GM19438 (cell line): Measurements from ENCODE around the gene FAM171A1.
"Not testable (repeated sequence)": the region's sequence is repeated elsewhere in the genome, so short reads cannot be mapped to it uniquely, and the experiment has no call there.

ENCODE experiments used
- ATAC-seq: cut with Tn5 transposase; IDR thresholded peaks from one replicate; pipeline ENCODE4 v1.9.1; 2021; ENCODE audit warnings: low read depth; ENCODE audit not compliant: unreplicated experiment

Gene FAM171A1

DNA sequence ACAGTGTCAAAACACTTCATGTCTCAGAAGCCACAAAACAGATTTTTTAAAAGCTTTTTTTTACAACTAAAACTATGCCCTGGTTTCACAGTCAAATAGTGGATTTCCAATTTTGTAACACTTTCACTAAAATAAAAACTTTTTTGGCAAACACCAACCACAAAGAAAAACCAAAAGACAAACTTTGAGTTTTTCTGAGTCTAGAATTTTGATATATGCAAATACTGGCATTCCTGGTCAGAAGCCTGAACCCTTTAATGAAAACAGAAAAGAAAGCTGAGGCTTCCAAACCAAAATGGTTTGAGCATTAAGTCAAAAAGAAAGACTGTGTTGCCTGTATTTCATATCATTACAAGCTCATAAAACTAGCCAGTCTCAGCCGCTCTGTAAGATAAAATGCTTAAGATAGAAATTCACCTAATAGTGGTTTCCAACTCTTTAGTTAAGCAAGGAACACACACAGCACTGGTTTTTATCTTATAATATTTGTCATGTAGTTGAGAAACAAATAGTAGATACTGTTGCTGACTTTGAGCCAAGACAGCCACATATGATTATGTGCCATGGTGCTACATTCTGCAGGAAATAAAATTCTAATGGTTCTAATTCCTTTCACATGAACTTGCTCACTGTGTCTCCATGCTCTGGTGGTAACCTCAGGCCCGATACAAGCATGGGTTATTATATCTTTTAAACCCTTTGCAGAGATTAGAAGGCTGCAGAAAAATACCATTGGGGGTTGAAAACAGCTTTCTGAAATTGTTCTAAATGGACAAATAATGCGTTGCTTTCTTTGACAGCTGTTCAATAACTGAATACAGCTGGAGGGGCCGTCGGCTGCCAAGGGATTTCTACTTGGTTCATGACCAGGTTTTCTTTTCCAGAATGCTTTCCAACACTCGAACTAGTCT lies 49.4 kb downstream of the FAM171A1 start:
- no peak for ATAC-seq

DNA sequence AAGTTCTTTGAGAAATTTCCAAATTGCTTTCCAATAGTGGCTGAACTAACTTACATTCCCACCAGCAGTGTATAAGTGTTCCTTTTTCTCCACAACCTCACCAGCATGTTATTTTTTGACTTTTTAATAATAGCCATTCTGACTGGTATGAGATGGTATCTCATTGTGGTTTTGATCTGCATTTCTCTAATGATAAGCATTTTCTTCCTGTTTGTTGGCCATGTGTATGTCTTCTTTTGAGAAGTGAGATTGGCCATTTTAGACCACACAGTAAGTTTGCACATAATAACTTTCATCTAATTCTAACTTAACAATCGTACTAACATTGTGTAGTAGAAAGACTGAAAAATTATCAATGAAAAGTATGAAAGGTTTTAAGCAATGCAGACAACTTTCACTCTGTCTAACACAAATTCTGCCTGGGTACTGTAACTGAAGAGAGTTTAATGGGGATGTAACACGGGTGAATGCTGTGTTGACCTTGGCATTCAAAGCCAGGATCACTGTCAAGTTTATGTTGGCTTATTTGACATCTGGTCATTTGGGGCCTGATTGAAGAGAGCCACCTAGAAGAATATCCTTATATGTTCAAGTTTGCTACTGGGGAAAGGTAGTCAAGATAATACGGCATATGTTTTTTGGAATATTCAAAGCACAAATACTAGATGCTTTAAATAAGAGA lies 50.4 kb downstream of the FAM171A1 start:
- no peak for ATAC-seq

DNA sequence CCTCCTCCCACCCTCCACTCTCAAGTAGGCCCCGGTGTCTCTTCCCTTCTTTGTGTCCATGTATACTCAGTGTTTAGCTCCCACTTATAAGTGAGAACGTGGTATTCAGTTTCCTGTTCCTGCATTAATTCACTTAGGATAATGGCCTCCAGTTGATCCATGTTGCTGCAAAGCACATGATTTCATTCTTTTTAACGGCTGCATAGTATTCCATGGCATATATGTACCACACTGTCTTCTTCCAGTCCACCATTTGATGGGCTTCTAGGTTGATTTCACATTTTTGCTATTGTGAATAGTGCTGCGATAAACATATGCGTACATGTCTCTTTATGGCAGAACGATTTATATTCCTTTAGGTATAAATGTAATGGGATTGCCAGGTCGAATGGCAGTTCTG lies 51.0 kb downstream of the FAM171A1 start:
- ATAC-seq = no peak

DNA sequence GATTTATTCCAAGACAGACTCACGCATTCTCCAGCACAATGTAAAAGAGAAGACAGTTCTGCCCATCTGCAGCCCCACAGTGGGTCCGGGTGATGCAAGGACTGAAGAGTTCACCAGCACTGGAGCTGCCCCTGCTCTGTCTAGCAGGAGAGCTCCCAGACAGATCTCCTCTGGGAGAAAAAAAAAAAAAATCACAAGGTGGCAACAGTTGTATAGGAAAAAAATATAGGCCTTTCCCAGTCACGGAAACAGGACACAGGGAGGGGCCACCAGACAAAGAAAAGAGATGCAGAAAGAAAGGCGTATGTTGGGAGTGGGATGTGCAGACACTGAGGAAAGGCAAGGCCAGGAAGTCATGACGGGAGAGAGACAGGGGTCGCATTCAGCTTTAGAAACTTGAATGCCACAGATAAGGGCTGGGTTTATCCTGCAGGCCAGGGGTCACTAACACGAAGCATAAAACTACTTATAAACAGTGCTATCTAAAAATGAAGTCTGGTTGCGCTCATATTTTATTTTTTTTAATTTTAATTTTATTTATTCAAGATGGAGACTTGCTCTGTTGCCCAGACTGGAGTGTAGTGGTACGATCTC lies 54.1 kb downstream of the FAM171A1 start:
- ATAC-seq = no peak

DNA sequence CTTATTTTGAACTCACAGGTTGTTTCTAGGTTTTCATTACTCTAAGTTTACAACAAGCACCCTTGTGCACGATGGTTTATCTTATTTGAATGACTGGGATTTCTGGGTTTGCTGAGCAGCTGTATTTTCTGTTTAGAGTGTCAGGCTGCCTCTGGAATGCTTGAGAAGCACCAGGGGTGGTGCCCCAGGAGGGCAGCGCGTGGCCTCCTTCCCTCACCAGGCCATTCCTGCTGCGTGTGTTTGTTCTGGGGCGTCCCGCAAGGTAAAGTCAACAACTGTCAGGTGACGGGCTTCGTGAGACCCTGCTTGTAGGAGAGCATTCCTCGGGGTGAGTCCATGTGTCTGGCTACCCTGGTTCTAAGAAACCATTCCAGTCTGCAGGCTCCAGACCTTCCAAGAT lies 54.9 kb downstream of the FAM171A1 start:
- ATAC-seq = no peak

DNA sequence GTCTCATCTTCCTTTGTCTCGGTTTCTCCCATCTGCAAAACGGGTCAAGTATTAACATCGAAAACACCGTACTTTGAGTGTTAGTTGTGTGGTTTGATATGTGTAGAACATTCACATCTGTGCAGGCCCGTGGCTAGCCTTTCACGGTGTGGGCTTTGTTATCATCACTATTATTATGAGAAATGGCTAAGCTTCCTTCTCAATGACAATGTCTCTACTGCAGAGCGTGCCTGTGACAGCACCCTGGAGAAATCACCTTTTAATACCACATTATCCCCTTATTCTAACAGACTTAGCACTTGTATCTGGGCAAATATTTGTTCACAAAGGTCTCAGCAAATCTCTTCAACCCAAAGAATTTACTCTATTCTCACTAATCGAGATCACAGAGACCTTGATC lies 55.8 kb downstream of the FAM171A1 start:
- ATAC-seq = no peak

DNA sequence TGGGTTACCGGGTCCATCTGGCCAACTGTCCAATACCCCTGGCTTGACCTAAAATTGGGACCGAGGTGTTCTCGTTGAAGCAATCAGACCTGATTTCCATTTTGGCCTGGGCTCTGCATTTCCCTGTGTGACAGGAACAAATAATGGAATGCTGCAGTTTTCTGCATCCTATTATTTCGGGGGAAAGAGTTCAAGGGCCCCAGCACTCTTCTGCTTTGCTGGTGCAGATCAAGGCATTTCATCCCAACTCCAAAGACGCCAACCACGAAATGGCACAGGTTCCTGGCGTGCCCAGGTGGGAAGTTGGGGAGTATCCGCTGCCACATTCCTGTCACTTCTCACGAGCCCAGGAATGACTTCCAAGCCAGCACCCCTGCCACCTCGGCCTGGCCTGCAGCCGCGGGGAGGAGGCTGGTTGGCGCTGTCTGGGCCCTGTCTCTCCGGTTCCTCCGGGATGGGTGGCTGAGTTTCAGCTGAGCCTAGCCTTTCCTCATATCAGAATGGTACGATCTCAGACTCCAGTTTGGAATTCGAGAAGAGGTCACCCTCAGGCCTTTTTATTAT lies 56.5 kb downstream of the FAM171A1 start:
- no peak for ATAC-seq

DNA sequence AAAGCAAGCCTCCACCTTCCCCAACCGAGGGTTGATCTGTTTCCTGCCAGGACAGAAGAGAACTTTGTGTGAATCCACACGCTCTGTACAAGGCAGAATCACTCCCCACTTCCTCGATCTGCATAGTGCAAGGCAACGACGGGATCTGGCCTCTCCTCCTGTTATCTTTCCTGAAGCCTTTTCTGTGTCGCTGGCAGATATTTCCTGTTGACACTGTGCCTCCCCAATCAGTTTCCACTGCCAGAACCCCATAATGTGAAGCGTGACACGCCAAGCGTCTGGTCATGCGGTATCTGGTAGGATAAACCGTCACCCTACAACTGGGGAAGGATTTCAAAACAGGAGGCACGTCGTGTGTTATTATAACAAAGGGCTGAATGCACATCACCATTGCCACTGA lies 57.2 kb downstream of the FAM171A1 start:
- ATAC-seq = no peak

DNA sequence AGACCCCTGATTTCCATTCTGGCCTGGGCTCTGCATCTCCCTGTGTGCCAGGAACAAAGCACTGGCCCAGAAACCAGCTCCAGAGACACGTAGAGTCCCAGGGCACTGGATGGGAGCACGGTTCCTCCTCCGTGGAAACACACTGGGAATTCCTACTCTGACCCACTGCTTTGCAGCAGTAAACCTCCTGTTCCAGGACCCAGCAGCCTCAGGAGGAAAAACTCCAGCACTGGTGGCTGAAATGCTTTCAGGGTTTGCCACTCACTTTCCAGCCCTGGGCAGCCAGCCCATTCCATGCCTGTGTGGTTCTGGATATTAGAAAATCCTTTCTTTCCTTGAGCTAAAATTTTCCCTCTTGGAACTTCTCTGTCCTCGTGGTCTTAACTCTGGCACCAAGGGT lies 58.0 kb downstream of the FAM171A1 start:
- ATAC-seq = no peak

DNA sequence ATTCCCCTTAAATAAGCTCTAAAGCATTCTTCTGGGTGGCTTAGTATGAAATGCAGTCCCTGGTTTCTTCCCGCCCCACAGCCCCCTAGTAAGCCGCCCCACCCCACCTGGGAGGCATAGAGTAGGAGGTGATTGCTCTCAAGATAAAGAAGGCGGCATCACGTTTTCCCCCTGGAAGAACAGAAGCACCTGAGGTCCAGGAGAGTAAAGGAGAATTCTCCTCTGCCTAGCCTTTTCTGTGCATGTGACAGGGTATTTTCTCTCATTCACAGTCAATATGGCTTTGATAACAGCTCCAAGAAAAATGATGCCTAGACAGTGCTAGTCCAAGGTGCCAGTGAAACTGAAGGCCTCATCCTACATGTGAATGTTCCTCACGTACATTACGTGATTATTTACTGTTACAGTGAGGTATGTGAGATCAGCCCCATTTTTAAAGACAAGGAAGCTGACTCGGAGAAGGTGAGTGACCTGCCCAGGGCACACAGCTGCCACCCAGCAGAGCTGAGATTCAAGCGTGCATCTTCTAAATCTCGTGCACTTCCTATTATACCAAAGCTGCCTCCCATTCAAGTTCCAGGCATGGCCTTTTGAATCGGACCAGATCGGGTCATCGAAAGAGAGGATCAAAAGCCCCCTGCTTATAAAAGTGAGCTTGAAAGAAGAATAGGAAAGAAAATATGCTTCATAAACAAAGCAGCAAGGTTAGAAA lies 59.4 kb downstream of the FAM171A1 start:
- no peak for ATAC-seq

DNA sequence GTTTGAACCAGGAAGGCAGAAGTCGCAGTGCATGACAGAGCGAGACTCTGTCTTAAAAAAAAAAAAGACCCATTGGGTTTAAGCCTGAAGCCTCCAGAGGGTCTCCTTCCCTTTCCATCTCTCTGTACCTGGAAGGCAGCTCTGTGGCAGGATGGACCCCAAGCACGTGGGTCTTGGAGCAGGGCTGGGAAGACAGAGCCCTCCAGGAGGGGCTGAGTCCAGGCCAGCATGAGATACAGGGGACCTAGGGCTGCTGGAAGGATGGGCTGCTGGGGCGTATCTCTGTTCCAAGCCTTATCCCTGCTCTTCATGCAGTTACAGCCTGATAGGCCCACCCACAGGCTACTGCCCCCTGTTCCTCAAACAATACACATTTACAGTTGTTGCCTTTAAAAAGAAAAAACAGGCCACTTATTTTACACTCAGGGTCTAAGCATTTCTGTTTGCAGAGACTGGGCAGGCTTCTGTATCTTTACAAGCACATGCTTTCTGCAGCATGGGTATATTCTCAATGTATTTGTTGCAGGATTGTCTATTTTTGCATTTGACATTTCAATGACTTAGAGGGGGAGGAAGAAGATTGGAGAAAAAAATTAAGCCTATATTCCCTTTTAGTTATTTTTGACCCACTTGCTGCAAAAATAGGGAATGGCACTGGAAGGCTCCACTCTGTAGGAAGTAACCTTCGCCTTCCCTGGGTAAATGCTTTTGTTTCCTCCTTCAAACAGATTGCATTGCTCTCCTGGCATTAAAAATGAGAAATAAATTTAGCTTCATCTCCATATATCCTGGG lies 60.1 kb downstream of the FAM171A1 start:
- no peak for ATAC-seq

DNA sequence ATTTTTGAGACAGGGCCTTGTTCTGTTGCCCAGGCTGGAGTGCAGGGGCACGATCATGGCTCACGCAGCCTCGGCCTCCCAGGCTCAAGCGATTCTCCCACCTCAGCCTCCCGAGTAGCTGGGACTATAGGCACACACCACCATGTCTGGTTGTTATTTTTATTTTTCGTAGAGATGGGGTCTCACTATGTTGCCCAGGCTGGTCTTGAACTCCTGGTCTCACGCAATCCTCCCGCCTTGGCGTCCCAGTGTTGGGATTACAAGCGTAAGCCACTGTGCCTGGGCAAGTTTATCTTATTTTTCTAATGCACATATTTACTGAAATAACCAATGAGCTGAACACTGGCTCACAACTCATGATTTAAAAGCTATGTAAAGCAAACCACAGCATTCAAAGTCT lies 61.9 kb downstream of the FAM171A1 start:
- no peak for ATAC-seq

DNA sequence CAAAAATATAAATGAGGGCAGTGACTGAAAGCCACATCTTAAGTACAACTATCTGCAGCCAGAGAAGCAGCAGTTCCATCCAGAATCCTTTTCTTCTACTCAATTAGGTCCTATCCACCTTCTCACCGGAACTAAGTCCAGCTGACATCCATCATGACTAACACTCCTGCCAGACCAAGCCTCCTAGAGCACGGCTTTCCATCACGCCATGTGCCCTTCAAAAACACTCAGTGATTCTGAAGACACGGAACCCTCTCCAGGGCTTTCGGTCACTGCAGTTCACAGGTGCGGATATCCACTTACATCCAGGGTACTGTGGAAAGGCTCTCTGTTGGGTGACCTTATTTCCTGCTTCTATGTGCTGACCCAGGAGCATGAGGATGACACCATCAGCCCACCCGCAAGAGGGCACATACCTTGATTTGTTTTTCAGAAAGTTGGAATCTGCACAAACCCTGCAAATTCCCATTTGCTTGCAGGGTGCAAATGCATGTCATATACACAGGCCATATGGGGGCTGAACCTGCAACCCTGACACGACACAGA lies 64.3 kb downstream of the FAM171A1 start:
- no peak for ATAC-seq

DNA sequence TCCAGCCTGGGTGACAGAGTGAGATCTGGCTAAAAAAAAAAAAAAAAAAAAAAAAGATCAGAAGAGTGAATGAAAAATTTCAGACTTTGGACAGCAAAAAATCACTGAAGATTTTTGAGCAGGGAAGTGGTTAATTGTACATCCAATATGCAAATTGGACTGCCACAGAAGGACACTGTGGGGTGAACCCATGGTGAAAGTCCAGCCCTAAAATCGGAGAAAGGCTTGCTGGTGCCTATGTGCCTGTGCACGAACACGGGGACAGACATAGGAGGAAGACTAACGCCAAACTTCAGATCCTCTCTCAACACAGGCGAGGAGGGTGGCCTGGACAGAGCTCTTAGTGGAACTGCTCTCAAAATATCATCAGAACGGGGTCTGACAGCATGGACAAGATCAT lies 65.5 kb downstream of the FAM171A1 start:
- no peak for ATAC-seq

DNA sequence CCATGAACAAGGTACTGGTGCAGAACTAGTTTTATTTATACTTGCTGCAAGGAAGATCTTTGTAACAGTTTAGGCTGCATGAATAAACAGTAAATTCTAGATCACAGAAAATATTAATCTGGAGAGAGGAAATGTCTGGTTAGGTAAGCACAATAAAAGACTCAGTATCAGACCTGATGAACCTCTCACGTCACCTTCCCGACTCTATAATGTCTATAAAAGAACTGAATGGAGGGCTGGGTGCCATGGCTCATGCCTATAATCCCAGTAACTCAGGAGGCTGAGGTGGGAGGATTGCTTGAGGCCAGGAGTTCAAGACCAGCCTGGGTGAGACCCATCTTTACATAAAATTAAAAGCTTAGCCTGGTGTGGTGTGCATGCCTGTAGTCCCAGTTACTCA lies 65.9 kb downstream of the FAM171A1 start:
- ATAC-seq = no peak

DNA sequence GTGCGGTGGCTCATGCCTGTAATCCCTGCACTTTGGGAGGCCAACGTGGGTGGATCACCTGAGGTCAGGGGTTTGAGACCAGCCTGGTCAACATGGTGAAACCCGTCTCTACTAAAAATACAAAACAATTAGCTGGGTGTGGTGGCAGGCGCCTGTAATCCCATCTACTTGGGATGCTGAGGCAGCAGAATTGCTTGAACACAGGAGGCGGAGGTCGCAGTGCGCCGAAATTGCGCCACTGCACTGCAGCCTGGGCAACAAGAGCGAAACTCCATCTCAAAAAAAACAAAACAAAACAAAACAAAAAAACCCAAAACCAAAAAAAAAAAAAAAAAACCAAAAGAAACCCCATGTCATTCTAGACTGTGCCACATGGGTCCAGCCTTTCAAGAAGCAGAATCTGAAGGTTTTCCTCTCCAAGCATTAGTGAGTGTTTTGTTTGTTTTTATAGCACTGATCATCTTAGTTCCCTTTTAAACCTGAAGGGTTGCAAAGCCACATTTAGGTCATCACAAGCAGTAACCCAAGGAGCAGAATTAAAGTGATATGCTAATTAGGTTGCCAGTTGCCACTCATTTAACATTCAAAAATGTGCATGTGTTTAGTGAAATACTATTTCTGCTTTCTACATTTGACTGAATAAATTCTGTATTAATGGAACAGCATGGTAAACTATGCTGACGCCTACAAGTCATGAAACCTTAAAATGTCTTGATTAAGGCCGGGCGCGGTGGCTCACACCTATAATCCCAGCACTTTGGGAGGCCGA lies 68.7 kb downstream of the FAM171A1 start:
- ATAC-seq = not testable (repeated sequence)

DNA sequence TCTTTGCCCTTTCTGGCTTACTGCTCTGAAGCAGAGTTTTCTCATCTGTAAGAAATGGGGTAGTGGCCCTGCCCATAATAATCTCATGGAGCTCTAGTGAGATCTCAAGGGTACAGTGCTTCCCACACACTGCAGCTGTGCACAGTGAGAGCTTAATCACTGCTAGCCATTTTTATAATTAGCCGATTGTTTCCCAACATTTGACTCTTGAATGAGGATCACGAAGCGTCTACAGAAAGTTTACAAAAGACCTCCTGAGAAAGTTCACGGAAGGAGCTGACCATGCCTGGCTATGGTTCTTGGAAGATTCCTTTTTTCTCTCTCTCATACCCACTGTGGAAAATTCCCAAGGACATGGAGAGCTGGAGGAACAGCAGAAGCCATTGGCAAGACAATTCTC lies 70.4 kb downstream of the FAM171A1 start:
- ATAC-seq = no peak

DNA sequence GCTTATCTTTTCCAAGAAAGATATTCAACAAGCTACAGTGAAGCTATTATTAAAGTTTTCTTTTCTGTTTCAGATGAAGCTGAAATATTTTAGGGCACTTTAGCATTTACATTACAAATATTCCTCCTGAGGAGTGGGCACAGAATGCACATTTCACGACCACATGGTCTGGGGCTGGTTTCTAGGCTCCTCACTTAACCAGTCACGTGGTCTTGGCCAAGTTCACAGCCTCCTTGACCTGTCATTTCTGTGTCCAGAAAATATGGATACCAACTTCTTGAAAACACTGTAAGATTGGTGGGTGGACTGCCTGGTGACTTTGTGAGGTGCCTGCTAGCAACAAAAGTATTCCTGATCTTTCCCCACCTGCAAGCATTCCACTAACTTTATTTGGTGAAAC lies 70.9 kb downstream of the FAM171A1 start:
- ATAC-seq = no peak

DNA sequence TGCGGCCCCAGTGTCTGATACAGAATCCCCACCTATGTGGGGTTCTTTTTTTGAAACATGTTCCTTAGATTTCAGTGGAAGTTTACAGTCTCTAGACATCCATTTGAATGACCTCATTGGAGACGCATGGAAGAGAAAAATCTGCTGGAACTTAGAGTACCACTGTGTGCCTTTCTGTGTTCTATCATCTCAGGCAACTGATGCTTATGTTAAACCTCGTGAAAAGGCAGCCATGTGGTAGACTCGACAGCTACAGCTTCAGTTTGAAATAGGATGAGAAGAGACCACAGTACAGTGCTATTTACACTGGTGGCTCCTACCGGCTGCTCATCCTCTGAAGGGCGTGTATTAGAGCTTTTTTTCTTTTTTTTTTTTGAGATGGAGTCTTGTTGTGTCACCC lies 74.4 kb downstream of the FAM171A1 start:
- ATAC-seq = no peak
